ENCODE results near the gene IGFBP4. TPM values are rescaled to one million over a fixed set of nuclear protein-coding genes. Genes with fewer than 3 reads are reported as not detected.
A peak's percentile ranks its signal among the peaks of the same experiment; 100 is the strongest.

Gene IGFBP4
- total and polyA plus RNA-seq, 2 of the 13 experiments (the other 11 are each of a cell fraction or from before 2014, with no cell fraction given): 4.1 to 49.0 TPM

GRCh38 chr17:40419559-40420331 is 23.5 kb upstream of the IGFBP4 start (continued):
- TF ChIP-seq PHF21A (CRISPR knock-in tag; IDR thresholded peaks at IDR 0.05) (peak; percentile 87), NPAS2 (CRISPR knock-in tag; IDR thresholded peaks at IDR 0.05; ENCODE audit: borderline replicate concordance) (no peak), CBX5 (CRISPR knock-in tag; IDR thresholded peaks at IDR 0.05; ENCODE audit: borderline replicate concordance) (peak; percentile 29; the same call in 1 of the 2 replicates), SIX1 (CRISPR knock-in tag; IDR thresholded peaks at IDR 0.05; ENCODE audit: borderline replicate concordance) (peak; percentile 47; the same call in 1 of the 2 replicates), NFIB (CRISPR knock-in tag; IDR thresholded peaks at IDR 0.05; ENCODE audit: borderline replicate concordance) (no peak), ZNF383 (CRISPR knock-in tag; IDR thresholded peaks at IDR 0.05; ENCODE audit: borderline replicate concordance) (no peak), NR2C2 (CRISPR knock-in tag; IDR thresholded peaks at IDR 0.05; ENCODE audit: borderline replicate concordance) (peak; percentile 89), PRDM10 (CRISPR knock-in tag; IDR thresholded peaks at IDR 0.05; ENCODE audit: low read depth) (0 out of 2 replicates have a peak, but pooled peaks have one; percentile 35), ZXDC (CRISPR knock-in tag; IDR thresholded peaks at IDR 0.05) (no peak), CREBL2 (CRISPR knock-in tag; IDR thresholded peaks at IDR 0.05; ENCODE audit: borderline replicate concordance) (peak; percentile 62; the same call in 1 of the 2 replicates), GRHL1 (CRISPR knock-in tag; conservative IDR thresholded peaks at IDR 0.05) (no peak), YY1 (IDR thresholded peaks at IDR 0.05; ENCODE audit: insufficient read depth, insufficient replicate concordance, low read depth, low read length) (peak; percentile 45), SKI (IDR thresholded peaks at IDR 0.05; ENCODE audit: partially characterized antibody) (peak; percentile 15), MXI1 (IDR thresholded peaks at IDR 0.05; ENCODE audit: borderline replicate concordance, low read depth, low read length) (peak; percentile 86; the same call in 1 of the 3 replicates), ATF4 (CRISPR knock-in tag; IDR thresholded peaks at IDR 0.05) (no peak; a peak in 1 of 4 replicates)

Measured in HepG2 (cell line).